A673 (cell line): ENCODE measurements around the gene RPS19. TPM values are rescaled to one million over a fixed set of nuclear protein-coding genes. Genes with fewer than 3 reads are reported as not detected.

Source experiments
- BruUV-seq: library from RNA; stranded (reverse); fragments of 400-500 nt; replicated peaks from 2 replicates; lab custom pipeline; 2021; lab: Mats Ljungman, UMichigan
- CTCF ChIA-PET: fragments of 300-600 bp; sonication (Branson Sonifier 250); formaldehyde crosslinking; loops from one replicate; lab custom pipeline; 2022; ENCODE audit warnings: antibody characterized with exemption; lab: Charles Lee
- POLR2A ChIA-PET: fragments of 300-600 bp; sonication (Branson Sonifier 250); formaldehyde crosslinking; loops from one replicate; lab custom pipeline; 2022; ENCODE audit warnings: antibody characterized with exemption; ENCODE audit not compliant: low non-redundant PET; lab: Charles Lee
- DNase-seq: peaks from one replicate; pipeline ENCODE4 v3.0.0-alpha.2; 2015; ENCODE audit warnings: low spot score
- H3K27ac ChIP-seq: fragments of 200-600 bp; sonication (generic); 2 replicates; pipeline ENCODE4 v1.5.1; 2016; ENCODE audit warnings: mixed run types, low read depth, mild to moderate bottlenecking, mixed read lengths, antibody characterized with exemption, low read length; ENCODE audit not compliant: poor library complexity, severe bottlenecking
- H3K27me3 ChIP-seq: fragments of 200-600 bp; sonication (generic); replicated peaks from 2 replicates; pipeline ENCODE4 v1.6.1; 2017; ENCODE audit warnings: mixed run types, low read depth, mild to moderate bottlenecking, mixed read lengths, antibody characterized with exemption, low read length; ENCODE audit not compliant: insufficient read depth, poor library complexity
- H3K36me3 ChIP-seq: fragments of 200-600 bp; sonication (generic); 2 replicates; pipeline ENCODE4 v1.6.1; 2016; ENCODE audit warnings: mixed run types, mild to moderate bottlenecking, mixed read lengths, antibody characterized with exemption, low read length; ENCODE audit not compliant: insufficient read depth, poor library complexity, severe bottlenecking
- H3K4me1 ChIP-seq: fragments of 200-600 bp; sonication (generic); 2 replicates; pipeline ENCODE4 v1.6.1; 2017; ENCODE audit warnings: mixed run types, mild to moderate bottlenecking, mixed read lengths, antibody characterized with exemption, low read length; ENCODE audit not compliant: insufficient read depth, poor library complexity, severe bottlenecking
- H3K4me3 ChIP-seq: fragments of 200-600 bp; sonication (generic); 2 replicates; pipeline ENCODE4 v1.5.1; 2016; ENCODE audit warnings: low read depth, mixed run types, mild to moderate bottlenecking, mixed read lengths, low read length; ENCODE audit not compliant: poor library complexity, severe bottlenecking
- H3K9me3 ChIP-seq: fragments of 200-600 bp; sonication (generic); 2 replicates; pipeline ENCODE4 v1.6.1; 2016; ENCODE audit warnings: mixed run types, low read depth, mild to moderate bottlenecking, mixed read lengths, antibody characterized with exemption, low read length; ENCODE audit not compliant: poor library complexity, severe bottlenecking
- EZH2 ChIP-seq: fragments of 200-600 bp; sonication (generic); IDR thresholded peaks from 2 replicates; pipeline ENCODE4 v1.6.1; 2017; ENCODE audit warnings: borderline replicate concordance, low read depth, mild to moderate bottlenecking, mixed read lengths, antibody characterized with exemption, low read length; ENCODE audit not compliant: poor library complexity, severe bottlenecking
- intact Hi-C: fragments of 100-400 bp; cut with micrococcal nuclease; formaldehyde crosslinking; loops from one replicate; pipeline ENCODE4 v1.10.0; 2022; ENCODE audit not compliant: unreplicated experiment
- total RNA-seq: library from RNA; stranded (reverse); gene quantifications from 2 replicates; pipeline ENCODE4 v1.2.3, GENCODE V29; 2021
- TF ChIP-seq, protein P1 (sequence below): fragments of 300-800, 200-600 bp; sonication (generic); conservative IDR thresholded peaks from 2 replicates; pipeline ENCODE4 v1.5.1; 2017; ENCODE audit warnings: low read depth, mild to moderate bottlenecking, antibody characterized with exemption, low read length, moderate library complexity, mixed read lengths

RPS19 gene
- total RNA-seq, 1 experiment from 2014 or later, result 2,559 TPM

DNA sequence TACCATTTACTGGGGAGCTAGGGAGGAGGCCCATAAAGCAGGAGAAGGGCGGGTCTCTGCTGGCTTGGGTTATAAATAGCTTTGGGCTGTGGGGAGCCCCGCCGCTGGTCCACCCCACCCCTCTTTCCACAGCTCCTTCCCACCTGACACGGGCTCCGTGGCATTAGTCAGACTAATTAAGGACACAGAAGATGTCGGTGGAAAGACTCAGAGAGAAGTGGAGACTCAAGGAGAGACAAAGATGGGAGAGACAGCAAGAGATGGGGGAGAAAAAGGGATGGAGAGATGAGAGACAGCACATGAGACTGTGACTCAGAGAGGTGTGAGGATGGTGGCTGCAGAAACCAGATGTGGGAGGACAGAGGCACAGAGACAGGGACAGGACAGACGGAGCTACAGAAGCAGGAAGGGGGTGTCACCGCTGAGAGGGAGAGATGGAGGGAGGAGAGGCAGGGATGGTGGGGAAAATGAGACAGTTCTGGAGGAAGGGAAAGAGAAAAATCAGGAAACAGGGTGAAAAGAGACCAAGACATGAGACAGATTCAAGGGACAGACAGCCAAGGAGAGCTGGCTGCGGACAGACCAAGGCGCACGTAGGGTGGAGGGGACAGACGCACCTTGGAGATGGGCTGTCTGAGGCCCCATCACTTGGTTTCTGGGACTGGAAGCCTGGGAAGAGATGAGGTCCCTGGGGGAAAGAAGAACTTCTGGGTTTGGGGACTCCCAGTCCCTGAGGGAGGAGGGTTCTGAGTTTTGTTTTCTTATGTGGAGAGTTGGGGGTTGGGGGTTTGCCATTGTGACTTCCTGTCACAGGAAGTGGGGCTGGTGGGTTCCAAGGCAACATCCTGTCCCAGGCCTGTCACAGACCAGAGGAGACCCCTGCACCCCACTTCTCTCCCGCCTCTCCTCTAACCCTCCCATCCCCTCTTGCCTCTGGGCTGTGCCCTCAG, 27.0 kb downstream of the RPS19 start:
- intact Hi-C loops, result no loop called here
- ChIA-PET CTCF (interaction anchor here (0.6 kb wide), 1 partner anchor 51 kb away, joined by 5 read pairs; no protein-coding TSS in a partner anchor), POLR2A (no interaction called here)
- Histone ChIP-seq H3K4me1 (peaks cover 41% of the 10 kb centered on the region), H3K27ac (peak overlapping the region; percentile 81), H3K36me3 (peaks cover 14% of the 10 kb centered on the region), H3K4me3 (peak overlapping the region; percentile 11), H3K9me3 (no peaks in the 10 kb centered on the region), H3K27me3 (no peaks in the 10 kb centered on the region)
- no TSS peak for BruUV-seq
- no peak for TF ChIP-seq EZH2
- TF ChIP-seq, protein P1, sequence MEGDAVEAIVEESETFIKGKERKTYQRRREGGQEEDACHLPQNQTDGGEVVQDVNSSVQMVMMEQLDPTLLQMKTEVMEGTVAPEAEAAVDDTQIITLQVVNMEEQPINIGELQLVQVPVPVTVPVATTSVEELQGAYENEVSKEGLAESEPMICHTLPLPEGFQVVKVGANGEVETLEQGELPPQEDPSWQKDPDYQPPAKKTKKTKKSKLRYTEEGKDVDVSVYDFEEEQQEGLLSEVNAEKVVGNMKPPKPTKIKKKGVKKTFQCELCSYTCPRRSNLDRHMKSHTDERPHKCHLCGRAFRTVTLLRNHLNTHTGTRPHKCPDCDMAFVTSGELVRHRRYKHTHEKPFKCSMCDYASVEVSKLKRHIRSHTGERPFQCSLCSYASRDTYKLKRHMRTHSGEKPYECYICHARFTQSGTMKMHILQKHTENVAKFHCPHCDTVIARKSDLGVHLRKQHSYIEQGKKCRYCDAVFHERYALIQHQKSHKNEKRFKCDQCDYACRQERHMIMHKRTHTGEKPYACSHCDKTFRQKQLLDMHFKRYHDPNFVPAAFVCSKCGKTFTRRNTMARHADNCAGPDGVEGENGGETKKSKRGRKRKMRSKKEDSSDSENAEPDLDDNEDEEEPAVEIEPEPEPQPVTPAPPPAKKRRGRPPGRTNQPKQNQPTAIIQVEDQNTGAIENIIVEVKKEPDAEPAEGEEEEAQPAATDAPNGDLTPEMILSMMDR, result no peak
- DNase-seq, result peak; percentile 75

GRCh38 chr19:41887711-41888382, 27.8 kb downstream of the RPS19 start:
- peaks cover 33% of the 10 kb centered on the region for H3K4me1 ChIP-seq
- CTCF ChIA-PET, result no interaction called here
- H3K27ac ChIP-seq, result peak overlapping the region; percentile 81
- intact Hi-C loops, result no loop called here
- no peaks in the 10 kb centered on the region for H3K27me3 ChIP-seq
- H3K9me3 ChIP-seq, result no peaks in the 10 kb centered on the region
- TF ChIP-seq, protein P1, result no peak
- TF ChIP-seq EZH2, result no peak
- no peak for DNase-seq
- POLR2A ChIA-PET, result interaction anchor here (0.6 kb wide), 1 partner anchor 43 kb away, joined by 3 read pairs; no protein-coding TSS in a partner anchor
- BruUV-seq, result no TSS peak
- no peak overlapping the region for H3K4me3 ChIP-seq
- H3K36me3 ChIP-seq, result peaks cover 22% of the 10 kb centered on the region

- DNase-seq, result no peak
- Histone ChIP-seq H3K4me3 (no peak overlapping the region), H3K27me3 (no peaks in the 10 kb centered on the region), H3K36me3 (peaks cover 26% of the 10 kb centered on the region), H3K9me3 (no peaks in the 10 kb centered on the region), H3K4me1 (peaks cover 33% of the 10 kb centered on the region), H3K27ac (no peak overlapping the region)
- intact Hi-C loops, result no loop called here
- CTCF ChIA-PET, result no interaction called here
- BruUV-seq, result no TSS peak
- TF ChIP-seq, protein P1, result no peak
- TF ChIP-seq EZH2, result no peak
- POLR2A ChIA-PET, result no interaction called here
Observed at GRCh38 chr19:41888926-41889325, 28.9 kb downstream of the RPS19 start.
